Osteoblast (primary cell): ENCODE results near the gene IRF6. TPM values are rescaled to one million over a fixed set of nuclear protein-coding genes. Genes with fewer than 3 reads are reported as not detected.

ENCODE experiments used
- DNase-seq: peaks from one replicate; pipeline ENCODE4 v3.0.0; 2011; ENCODE audit warnings: low spot score, mixed read lengths; ENCODE audit not compliant: insufficient read length; ENCODE audit errors: missing footprints
- H2AFZ ChIP-seq: 2 replicates; pipeline ENCODE4 v1.6.0; 2011; ENCODE audit warnings: mild to moderate bottlenecking, low read length
- H3K27ac ChIP-seq: 2 replicates; pipeline ENCODE4 v1.5.1; 2011; ENCODE audit warnings: mild to moderate bottlenecking, low read depth, low read length, moderate library complexity
- H3K27me3 ChIP-seq: 2 replicates; pipeline ENCODE4 v1.6.0; 2012; ENCODE audit warnings: mild to moderate bottlenecking, control low read depth, inconsistent platforms, low read length, moderate library complexity; ENCODE audit not compliant: insufficient read depth
- H3K36me3 ChIP-seq: 2 replicates; pipeline ENCODE4 v1.5.1; 2011; ENCODE audit warnings: mild to moderate bottlenecking, low read length, control low read depth, moderate library complexity; ENCODE audit not compliant: insufficient read depth
- H3K4me1 ChIP-seq: 2 replicates; pipeline ENCODE4 v1.5.1; 2011; ENCODE audit warnings: mild to moderate bottlenecking, low read length, control low read depth, moderate library complexity; ENCODE audit not compliant: insufficient read depth
- H3K4me2 ChIP-seq: 2 replicates; pipeline ENCODE4 v1.6.0; 2011; ENCODE audit warnings: mild to moderate bottlenecking, low read length; ENCODE audit not compliant: insufficient read depth
- H3K4me3 ChIP-seq: fragments of 200-600 bp; sonication (generic); 3 replicates; pipeline ENCODE4 v1.5.1; 2012; ENCODE audit warnings: mild to moderate bottlenecking, low read length, inconsistent platforms; ENCODE audit not compliant: insufficient read depth
- H3K79me2 ChIP-seq: 2 replicates; pipeline ENCODE4 v1.6.0; 2012; ENCODE audit warnings: mild to moderate bottlenecking, low read length, control low read depth, inconsistent platforms; ENCODE audit not compliant: insufficient read depth
- H3K9me3 ChIP-seq: 2 replicates; pipeline ENCODE4 v1.5.1; 2011; ENCODE audit warnings: low read depth, low read length, control low read depth
- H4K20me1 ChIP-seq: 2 replicates; pipeline ENCODE4 v1.6.0; 2012; ENCODE audit warnings: mild to moderate bottlenecking, low read length, control low read depth; ENCODE audit not compliant: insufficient read depth
- CTCF ChIP-seq: IDR thresholded peaks from 2 replicates; pipeline ENCODE4 v1.5.1; 2011; ENCODE audit warnings: mild to moderate bottlenecking, low read depth, low read length, moderate library complexity; ENCODE audit errors: extremely low read depth
- total RNA-seq: library from RNA; depleted of rRNA; stranded (reverse); fragments of >200 nt; gene quantifications from 2 replicates; pipeline ENCODE4 v1.2.3, GENCODE V29; 2012

Gene IRF6
- total RNA-seq, 1 donor: 0.72 TPM

GRCh38 chr1:209817691-209818090 is 11.7 kb upstream of the IRF6 start:
- Histone ChIP-seq H3K36me3 (no peaks in the 10 kb centered on the region), H3K4me1 (peaks cover 1% of the 10 kb centered on the region), H3K27ac (no peak overlapping the region), H2AFZ (no peak overlapping the region), H3K4me2 (no peak overlapping the region), H3K79me2 (no peaks in the 10 kb centered on the region), H3K27me3 (no peaks in the 10 kb centered on the region), H4K20me1 (no peaks in the 10 kb centered on the region), H3K9me3 (no peaks in the 10 kb centered on the region), H3K4me3 (no peak overlapping the region)
- DNase-seq: no peak
- TF ChIP-seq CTCF: no peak

DNA sequence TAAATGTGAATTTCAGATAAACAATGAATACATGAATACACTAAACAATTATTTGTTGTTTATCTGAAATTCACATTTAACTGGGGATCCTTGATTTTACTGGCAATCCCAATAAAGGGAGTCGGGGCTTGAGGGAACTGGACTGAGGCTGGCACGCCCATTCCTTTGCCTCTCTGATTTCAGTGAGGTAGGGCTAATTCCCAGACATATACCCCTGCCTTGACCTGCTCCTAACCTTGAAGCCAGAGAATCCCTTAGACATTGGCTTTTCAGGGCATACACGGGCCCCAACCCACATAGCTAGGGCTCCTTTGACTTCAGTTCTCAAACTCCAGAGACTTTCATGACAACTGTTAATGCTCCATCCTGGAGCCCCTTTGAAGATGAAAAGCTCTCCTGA is 11.0 kb upstream of the IRF6 start:
- Histone ChIP-seq H3K27me3 (no peaks in the 10 kb centered on the region), H4K20me1 (no peaks in the 10 kb centered on the region), H3K4me3 (no peak overlapping the region), H3K4me1 (no peaks in the 10 kb centered on the region), H2AFZ (no peak overlapping the region), H3K9me3 (no peaks in the 10 kb centered on the region), H3K79me2 (no peaks in the 10 kb centered on the region), H3K36me3 (no peaks in the 10 kb centered on the region), H3K4me2 (no peak overlapping the region), H3K27ac (no peak overlapping the region)
- peak; percentile 78 for DNase-seq
- TF ChIP-seq CTCF: no peak

DNA sequence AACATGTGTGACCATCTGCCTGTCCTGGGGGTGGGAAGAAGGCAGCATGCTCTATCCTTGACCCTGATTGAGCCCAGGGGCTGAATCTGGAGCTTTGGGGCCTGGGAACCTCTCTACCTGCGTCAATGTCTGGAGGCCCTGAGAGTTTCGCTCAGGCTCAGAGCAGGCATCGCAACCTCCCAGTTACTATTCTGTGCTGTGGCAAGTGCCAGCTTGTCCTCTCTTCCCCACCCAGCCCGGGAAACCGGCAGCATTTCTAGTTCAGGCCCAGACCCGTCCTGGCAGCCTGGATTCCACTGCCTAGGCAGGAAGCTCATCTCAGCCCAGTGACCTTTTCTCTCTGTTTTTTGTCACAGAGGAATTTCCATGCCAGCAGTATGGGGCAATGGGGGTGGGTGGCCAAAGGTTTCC is 10.0 kb upstream of the IRF6 start:
- H3K79me2 ChIP-seq: no peaks in the 10 kb centered on the region
- H3K4me2 ChIP-seq: no peak overlapping the region
- no peak for DNase-seq
- H2AFZ ChIP-seq: peak overlapping the region; percentile 25
- no peak for TF ChIP-seq CTCF
- no peak overlapping the region for H3K4me3 ChIP-seq
- no peak overlapping the region for H3K27ac ChIP-seq
- no peaks in the 10 kb centered on the region for H4K20me1 ChIP-seq
- H3K36me3 ChIP-seq: no peaks in the 10 kb centered on the region
- H3K9me3 ChIP-seq: no peaks in the 10 kb centered on the region
- H3K27me3 ChIP-seq: no peaks in the 10 kb centered on the region
- H3K4me1 ChIP-seq: no peaks in the 10 kb centered on the region

DNA sequence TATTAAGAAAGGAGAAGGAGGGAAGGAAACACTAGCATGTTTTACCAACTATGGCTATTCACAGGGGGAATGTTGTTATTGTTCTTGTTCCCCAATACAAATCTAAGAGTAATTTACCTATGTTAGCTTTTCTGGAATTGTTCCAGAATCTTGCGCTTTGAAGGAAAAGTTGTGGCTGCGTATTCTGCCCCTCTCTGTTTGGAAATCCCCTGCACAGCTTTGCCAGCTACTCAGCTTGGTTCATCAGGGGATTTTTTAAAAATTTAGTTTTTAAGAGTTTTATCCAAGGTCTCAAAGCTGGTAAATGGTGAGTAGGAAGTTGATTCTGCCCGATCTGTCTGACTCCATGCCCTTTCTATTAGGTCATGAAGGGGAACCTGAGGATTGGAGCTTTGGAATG is 9.5 kb upstream of the IRF6 start:
- Histone ChIP-seq H3K4me3 (no peak overlapping the region), H2AFZ (no peak overlapping the region)
- TF ChIP-seq CTCF: no peak

More for the DNA sequence above, 9.5 kb upstream of the IRF6 start:
- Histone ChIP-seq H4K20me1 (no peaks in the 10 kb centered on the region), H3K27me3 (no peaks in the 10 kb centered on the region), H3K79me2 (no peaks in the 10 kb centered on the region), H3K4me1 (no peaks in the 10 kb centered on the region), H3K9me3 (no peaks in the 10 kb centered on the region), H3K4me2 (no peak overlapping the region), H3K27ac (no peak overlapping the region), H3K36me3 (no peaks in the 10 kb centered on the region)
- no peak for DNase-seq
